Heart left ventricle (tissue), 13 donors: ENCODE measurements around the gene FSD1L.

Experiments used
- CTCF ChIP-seq, 12 donors: fragments of 200-600 bp; sonication (generic) in 4 of 12; IDR thresholded peaks; one replicate each; pipeline versions ENCODE4 v1.5.0 to v1.8.0; 2018 to 2022; ENCODE audit warnings: antibody characterized with exemption in 12 of 12, mild to moderate bottlenecking in 5 of 12
- POLR2A ChIP-seq, 2 donors: fragments of 450-650 bp; IDR thresholded peaks; one replicate each; pipeline ENCODE4 v1.6.1; 2017; ENCODE audit warnings: antibody characterized with exemption in 2 of 2, mild to moderate bottlenecking in 2 of 2, moderate library complexity in 2 of 2
- donor health status: ischemic (EF 13 %, LVEDD 7.1; RV severe dilation, severe dysfunction).
- donor health status: DM: no; HTN: yes; CAD: no.
- donor health status: DM: no; HTN: no; CAD: no.
- donor health status: ischemic (EF 25% LVEDD 6.9; RV normal size, moderate dysfunction).
- donor health status: ischemic (EF 25% LVEDD 5.7; RV mildly dilated, moderate dysfunction).
- donor health status: ischemic (EF 35%, LVEDD 5.7; RV mildly dilated, moderate dysfunction).
- donor health status: nonischemic (EF 11% LVEDD 7.7; RV severe dilation, severe dysfunction).
- donor health status: DM: yes; HTN: yes; CAD: no.
- donor health status: PGD.
- donor health status: ischemic (EF 29% LVEDD 5.4; RV normal size, mild dysfunction).
- donor health status: nonischemic (EF 23%, LVEDD 6.1; RV moderate dilation, normal function).

- TF ChIP-seq CTCF (IDR thresholded peaks at IDR 0.05) (no peak), POLR2A (IDR thresholded peaks at IDR 0.05) (no peak)
These were observed 10.1 kb upstream of the FSD1L start for GRCh38 chr9:105437704-105438103.
